Neural progenitor cell (in vitro differentiated cells): Measurements from ENCODE around the gene NDP. TPM values are rescaled to one million over a fixed set of nuclear protein-coding genes. Genes with fewer than 3 reads are reported as not detected.

ENCODE experiments used
- DNase-seq: peaks from one replicate; pipeline ENCODE4 v3.0.0-alpha.2; 2016; ENCODE audit warnings: low spot score
- H2AFZ ChIP-seq: fragments of 200-600 bp; sonication (generic); replicated peaks from 2 replicates; pipeline ENCODE4 v1.6.1; 2016; ENCODE audit warnings: antibody characterized with exemption
- H3F3A ChIP-seq: fragments of 200-600 bp; sonication (generic); 2 replicates; pipeline ENCODE4 v1.6.1; 2016; ENCODE audit warnings: antibody characterized with exemption, low read depth
- H3K27ac ChIP-seq: fragments of 200-600 bp; sonication (generic); 2 replicates; pipeline ENCODE4 v1.5.1; 2016; ENCODE audit warnings: mild to moderate bottlenecking
- H3K27me3 ChIP-seq: fragments of 200-600 bp; sonication (generic); 2 replicates; pipeline ENCODE4 v1.6.1; 2016; ENCODE audit warnings: mild to moderate bottlenecking, moderate library complexity
- H3K36me3 ChIP-seq: fragments of 200-600 bp; sonication (generic); 2 replicates; pipeline ENCODE4 v1.5.1; 2016
- H3K4me1 ChIP-seq: fragments of 200-600 bp; sonication (generic); 2 replicates; pipeline ENCODE4 v1.6.1; 2016; ENCODE audit warnings: mixed run types
- H3K4me2 ChIP-seq: fragments of 200-600 bp; sonication (generic); 2 replicates; pipeline ENCODE4 v1.6.1; 2016
- H3K4me3 ChIP-seq: fragments of 200-600 bp; sonication (generic); 2 replicates; pipeline ENCODE4 v1.5.1; 2016
- H3K79me2 ChIP-seq: fragments of 200-600 bp; sonication (generic); 2 replicates; pipeline ENCODE4 v1.6.1; 2016; ENCODE audit warnings: low read depth
- H3K9ac ChIP-seq: fragments of 200-600 bp; sonication (generic); 2 replicates; pipeline ENCODE4 v1.6.1; 2016
- H3K9me3 ChIP-seq: fragments of 200-600 bp; sonication (generic); 2 replicates; pipeline ENCODE4 v1.5.1; 2016; ENCODE audit warnings: low read depth
- H4K20me1 ChIP-seq: fragments of 200-600 bp; sonication (generic); 2 replicates; pipeline ENCODE4 v1.6.1; 2016; ENCODE audit warnings: low read depth
- H3K27ac Mint-ChIP-seq: 3 replicates; pipeline ENCODE4 v1.8.0; 2021; ENCODE audit warnings: mixed read lengths
- H3K27me3 Mint-ChIP-seq: 2 replicates; pipeline ENCODE4 v1.8.0; 2022; ENCODE audit warnings: low read depth, mild to moderate bottlenecking, inconsistent platforms, moderate library complexity, mixed read lengths; ENCODE audit not compliant: insufficient read depth
- H3K36me3 Mint-ChIP-seq: 3 replicates; pipeline ENCODE4 v1.8.0; 2021; ENCODE audit warnings: mixed read lengths
- H3K4me1 Mint-ChIP-seq: 3 replicates; pipeline ENCODE4 v1.8.0; 2021; ENCODE audit warnings: mixed read lengths
- H3K4me3 Mint-ChIP-seq: 3 replicates; pipeline ENCODE4 v1.8.0; 2021; ENCODE audit warnings: mild to moderate bottlenecking, moderate library complexity, mixed read lengths
- H3K9me3 Mint-ChIP-seq: 3 replicates; pipeline ENCODE4 v1.8.0; 2020; ENCODE audit warnings: mixed read lengths
- EZH2 ChIP-seq: fragments of 200-600 bp; sonication (generic); IDR thresholded peaks from 2 replicates; pipeline ENCODE4 v1.6.1; 2017; ENCODE audit warnings: antibody characterized with exemption, mild to moderate bottlenecking, moderate library complexity
- EZH2phosphoT487 ChIP-seq: fragments of 200-600 bp; sonication (generic); IDR thresholded peaks from 2 replicates; pipeline ENCODE4 v1.6.1; 2017; ENCODE audit warnings: antibody characterized with exemption
- total RNA-seq: library from RNA; depleted of rRNA; stranded (reverse); fragments of >200 nt; gene quantifications from 2 replicates; pipeline ENCODE4 v1.2.3, GENCODE V29; 2015; ENCODE audit warnings: low replicate concordance
- TF ChIP-seq, protein P1 (sequence below): fragments of 200-600 bp; sonication (generic); IDR thresholded peaks from 2 replicates; pipeline ENCODE4 v1.5.1; 2017; ENCODE audit warnings: antibody characterized with exemption, mild to moderate bottlenecking

The NDP gene
- total RNA-seq, 1 donor from 2014 or later = 2.5 TPM

- Histone ChIP-seq H3K27me3 (no peaks in the 10 kb centered on the region), H3K4me3 (no peak overlapping the region), H3K9ac (no peak overlapping the region), H3K36me3 (no peaks in the 10 kb centered on the region), H2AFZ (no peak overlapping the region), H3K4me2 (no peak overlapping the region), H3K27ac (no peak overlapping the region), H3F3A (no peaks in the 10 kb centered on the region), H3K79me2 (no peaks in the 10 kb centered on the region), H3K4me1 (no peaks in the 10 kb centered on the region), H4K20me1 (no peaks in the 10 kb centered on the region), H3K9me3 (peaks cover 4% of the 10 kb centered on the region)
- Mint-ChIP-seq H3K4me1 (peaks cover 6% of the 10 kb centered on the region), H3K9me3 (peaks cover 3% of the 10 kb centered on the region), H3K4me3 (no peak overlapping the region), H3K36me3 (no peaks in the 10 kb centered on the region), H3K27ac (no peak overlapping the region), H3K27me3 (peaks cover 3% of the 10 kb centered on the region)
- TF ChIP-seq, protein P1, sequence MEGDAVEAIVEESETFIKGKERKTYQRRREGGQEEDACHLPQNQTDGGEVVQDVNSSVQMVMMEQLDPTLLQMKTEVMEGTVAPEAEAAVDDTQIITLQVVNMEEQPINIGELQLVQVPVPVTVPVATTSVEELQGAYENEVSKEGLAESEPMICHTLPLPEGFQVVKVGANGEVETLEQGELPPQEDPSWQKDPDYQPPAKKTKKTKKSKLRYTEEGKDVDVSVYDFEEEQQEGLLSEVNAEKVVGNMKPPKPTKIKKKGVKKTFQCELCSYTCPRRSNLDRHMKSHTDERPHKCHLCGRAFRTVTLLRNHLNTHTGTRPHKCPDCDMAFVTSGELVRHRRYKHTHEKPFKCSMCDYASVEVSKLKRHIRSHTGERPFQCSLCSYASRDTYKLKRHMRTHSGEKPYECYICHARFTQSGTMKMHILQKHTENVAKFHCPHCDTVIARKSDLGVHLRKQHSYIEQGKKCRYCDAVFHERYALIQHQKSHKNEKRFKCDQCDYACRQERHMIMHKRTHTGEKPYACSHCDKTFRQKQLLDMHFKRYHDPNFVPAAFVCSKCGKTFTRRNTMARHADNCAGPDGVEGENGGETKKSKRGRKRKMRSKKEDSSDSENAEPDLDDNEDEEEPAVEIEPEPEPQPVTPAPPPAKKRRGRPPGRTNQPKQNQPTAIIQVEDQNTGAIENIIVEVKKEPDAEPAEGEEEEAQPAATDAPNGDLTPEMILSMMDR = no peak
- TF ChIP-seq EZH2 = no peak
- TF ChIP-seq EZH2phosphoT487 = no peak
- no peak for DNase-seq
Observed at GRCh38 chrX:43953218-43953617, 20.0 kb downstream of the NDP start.

DNA sequence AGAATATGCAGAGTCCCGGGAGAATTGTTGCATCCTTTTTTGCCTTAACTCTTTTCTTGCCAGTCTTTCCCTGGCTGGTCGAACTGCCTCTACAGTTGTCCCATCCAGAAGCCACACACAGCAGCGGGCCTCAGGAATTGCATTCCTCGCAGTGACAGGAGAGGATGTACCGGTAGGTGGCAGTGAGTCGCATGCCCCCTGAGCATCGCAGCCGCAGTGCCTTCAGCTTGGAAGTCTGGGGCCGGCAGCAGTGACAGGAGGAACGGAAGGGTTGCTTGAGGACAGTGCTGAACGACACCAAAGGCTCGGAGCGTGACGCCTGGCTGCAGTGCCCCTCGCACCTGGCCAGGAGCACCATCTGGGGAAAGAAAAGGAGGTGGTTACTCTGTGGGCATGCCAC, 23.5 kb downstream of the NDP start:
- TF ChIP-seq, protein P1 = peak; percentile 55
- TF ChIP-seq EZH2phosphoT487 = no peak
- peaks cover 3% of the 10 kb centered on the region for H3K9me3 Mint-ChIP-seq
- Histone ChIP-seq H3K9ac (no peak overlapping the region), H3K4me3 (no peak overlapping the region), H3K36me3 (no peaks in the 10 kb centered on the region), H3K79me2 (no peaks in the 10 kb centered on the region), H3K4me1 (no peaks in the 10 kb centered on the region), H3K27ac (no peak overlapping the region), H3K4me2 (no peak overlapping the region), H4K20me1 (no peaks in the 10 kb centered on the region), H3F3A (no peaks in the 10 kb centered on the region), H3K27me3 (no peaks in the 10 kb centered on the region), H2AFZ (no peak overlapping the region), H3K9me3 (no peaks in the 10 kb centered on the region)
- peaks cover 14% of the 10 kb centered on the region for H3K4me1 Mint-ChIP-seq
- no peaks in the 10 kb centered on the region for H3K36me3 Mint-ChIP-seq
- peak; percentile 78 for DNase-seq
- peaks cover under 1% of the 10 kb centered on the region for H3K27me3 Mint-ChIP-seq
- H3K27ac Mint-ChIP-seq = no peak overlapping the region
- H3K4me3 Mint-ChIP-seq = no peak overlapping the region

- TF ChIP-seq EZH2 (no peak), EZH2phosphoT487 (no peak)
- TF ChIP-seq, protein P1 = no peak
- DNase-seq = no peak
- H3K9ac ChIP-seq = no peak overlapping the region
- peaks cover 6% of the 10 kb centered on the region for H3K4me1 ChIP-seq
- no peaks in the 10 kb centered on the region for H3K36me3 ChIP-seq
- H3K4me3 ChIP-seq = no peak overlapping the region
- Mint-ChIP-seq H3K9me3 (no peaks in the 10 kb centered on the region), H3K27me3 (no peaks in the 10 kb centered on the region), H3K27ac (no peak overlapping the region), H3K4me1 (no peaks in the 10 kb centered on the region), H3K36me3 (no peaks in the 10 kb centered on the region), H3K4me3 (no peak overlapping the region)
- H3K4me2 ChIP-seq = no peak overlapping the region
- no peaks in the 10 kb centered on the region for H3K9me3 ChIP-seq
- H3K79me2 ChIP-seq = no peaks in the 10 kb centered on the region
- H2AFZ ChIP-seq = no peak overlapping the region
- H3K27me3 ChIP-seq = no peaks in the 10 kb centered on the region
- H4K20me1 ChIP-seq = no peaks in the 10 kb centered on the region
- H3F3A ChIP-seq = no peaks in the 10 kb centered on the region
- H3K27ac ChIP-seq = no peak overlapping the region
Observed at GRCh38 chrX:43940816-43941474, 32.2 kb downstream of the NDP start.
